HG02623 (cell line): ENCODE data around the gene DUOXA2.

Source experiments
- ATAC-seq: cut with Tn5 transposase; IDR thresholded peaks from one replicate; pipeline ENCODE4 v1.9.1; 2021; ENCODE audit warnings: moderate library complexity; ENCODE audit not compliant: unreplicated experiment

Gene DUOXA2

DNA sequence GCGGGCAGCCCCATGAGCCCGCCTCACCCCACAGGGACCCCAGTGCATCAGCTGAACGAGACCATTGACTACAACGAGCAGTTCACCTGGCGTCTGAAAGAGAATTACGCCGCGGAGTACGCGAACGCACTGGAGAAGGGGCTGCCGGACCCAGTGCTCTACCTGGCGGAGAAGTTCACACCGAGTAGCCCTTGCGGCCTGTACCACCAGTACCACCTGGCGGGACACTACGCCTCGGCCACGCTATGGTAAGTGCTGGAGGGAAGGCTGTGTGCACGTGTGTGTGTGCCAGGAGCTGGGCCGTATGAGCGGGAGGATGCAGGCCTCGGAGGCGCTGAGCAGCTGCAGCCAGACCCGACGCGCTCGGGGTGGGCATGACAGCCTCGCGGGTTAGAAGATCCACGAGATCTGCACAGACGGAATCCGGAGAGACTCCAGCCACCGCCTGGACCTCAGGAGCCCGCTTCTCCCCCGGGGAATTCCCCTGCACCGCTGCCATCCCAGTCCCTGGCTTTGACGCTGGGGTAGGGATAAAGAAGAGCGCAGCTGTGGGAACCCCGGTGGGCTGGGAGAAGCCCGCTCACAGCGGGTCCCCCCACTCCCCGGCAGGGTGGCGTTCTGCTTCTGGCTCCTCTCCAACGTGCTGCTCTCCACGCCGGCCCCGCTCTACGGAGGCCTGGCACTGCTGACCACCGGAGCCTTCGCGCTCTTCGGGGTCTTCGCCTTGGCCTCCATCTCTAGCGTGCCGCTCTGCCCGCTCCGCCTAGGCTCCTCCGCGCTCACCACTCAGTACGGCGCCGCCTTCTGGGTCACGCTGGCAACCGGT is 2.6 kb downstream of the DUOXA2 start:
- ATAC-seq, result no peak

DNA sequence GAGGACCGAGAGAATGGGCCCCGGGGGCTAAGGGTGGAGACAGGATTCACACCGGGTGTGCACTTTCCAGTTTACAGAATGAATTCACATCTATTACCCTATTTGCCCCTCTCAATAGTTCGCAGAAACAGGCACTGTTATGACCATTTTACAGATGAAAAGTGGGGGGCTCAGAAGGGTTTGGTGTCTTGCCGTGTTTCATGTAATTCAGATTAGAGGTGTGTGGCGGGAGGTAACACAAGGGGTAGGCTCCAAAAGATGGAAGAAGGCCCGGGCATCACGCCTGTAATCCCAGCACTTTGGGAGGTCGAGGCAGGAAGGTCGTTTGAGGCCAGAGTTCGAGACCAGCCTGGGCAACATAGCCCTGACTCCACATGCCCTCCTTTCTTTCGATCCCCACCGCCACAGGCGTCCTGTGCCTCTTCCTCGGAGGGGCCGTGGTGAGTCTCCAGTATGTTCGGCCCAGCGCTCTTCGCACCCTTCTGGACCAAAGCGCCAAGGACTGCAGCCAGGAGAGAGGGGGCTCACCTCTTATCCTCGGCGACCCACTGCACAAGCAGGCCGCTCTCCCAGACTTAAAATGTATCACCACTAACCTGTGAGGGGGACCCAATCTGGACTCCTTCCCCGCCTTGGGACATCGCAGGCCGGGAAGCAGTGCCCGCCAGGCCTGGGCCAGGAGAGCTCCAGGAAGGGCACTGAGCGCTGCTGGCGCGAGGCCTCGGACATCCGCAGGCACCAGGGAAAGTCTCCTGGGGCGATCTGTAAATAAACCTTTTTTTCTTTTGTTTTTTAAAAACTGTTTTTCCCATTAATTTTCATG is 3.4 kb downstream of the DUOXA2 start:
- peak; percentile 7 for ATAC-seq

- ATAC-seq, result peak; percentile 96
Measured at GRCh38 chr15:45118131-45118588, 4.0 kb downstream of the DUOXA2 start.

DNA sequence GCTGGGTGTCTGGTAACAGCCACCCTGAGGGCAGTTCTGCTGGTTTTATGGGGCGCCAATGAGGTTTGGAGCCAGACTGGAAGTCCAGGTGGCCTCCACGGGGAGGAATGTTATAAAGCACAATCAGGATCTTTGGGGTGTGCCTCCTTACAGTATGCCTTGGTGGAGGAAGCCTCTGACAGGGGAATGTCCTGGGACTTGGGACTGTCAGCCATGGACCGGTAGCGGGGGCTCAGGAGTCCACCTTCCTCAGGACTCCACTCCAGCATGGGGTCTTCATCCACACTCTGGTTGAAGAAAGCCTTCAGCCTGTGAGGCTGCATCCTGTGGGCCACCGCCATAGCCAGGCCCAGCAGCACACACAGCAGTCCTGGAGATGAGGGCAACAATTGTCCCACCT is 4.9 kb downstream of the DUOXA2 start:
- no peak for ATAC-seq

- no peak for ATAC-seq
Measured at GRCh38 chr15:45120081-45120972, 6.2 kb downstream of the DUOXA2 start.

DNA sequence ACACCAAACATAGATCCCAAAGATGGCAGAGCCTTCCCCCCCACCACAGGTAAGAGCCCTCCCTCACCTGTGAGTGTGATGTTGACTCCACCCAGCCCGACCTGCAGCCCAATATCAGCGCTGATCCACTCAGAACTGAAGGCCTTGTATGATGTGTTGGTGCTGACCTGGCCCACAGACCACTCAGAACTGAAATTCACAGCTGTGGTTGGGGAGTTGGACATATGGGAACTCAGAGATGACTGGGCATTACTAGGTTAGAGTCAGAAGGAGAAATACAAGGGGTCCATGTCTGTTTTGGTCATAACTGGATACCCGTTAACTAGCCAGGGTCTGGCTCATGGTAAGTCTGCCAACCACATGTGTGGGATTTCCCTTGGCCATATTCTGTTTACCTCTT is 6.9 kb downstream of the DUOXA2 start:
- ATAC-seq, result no peak

DNA sequence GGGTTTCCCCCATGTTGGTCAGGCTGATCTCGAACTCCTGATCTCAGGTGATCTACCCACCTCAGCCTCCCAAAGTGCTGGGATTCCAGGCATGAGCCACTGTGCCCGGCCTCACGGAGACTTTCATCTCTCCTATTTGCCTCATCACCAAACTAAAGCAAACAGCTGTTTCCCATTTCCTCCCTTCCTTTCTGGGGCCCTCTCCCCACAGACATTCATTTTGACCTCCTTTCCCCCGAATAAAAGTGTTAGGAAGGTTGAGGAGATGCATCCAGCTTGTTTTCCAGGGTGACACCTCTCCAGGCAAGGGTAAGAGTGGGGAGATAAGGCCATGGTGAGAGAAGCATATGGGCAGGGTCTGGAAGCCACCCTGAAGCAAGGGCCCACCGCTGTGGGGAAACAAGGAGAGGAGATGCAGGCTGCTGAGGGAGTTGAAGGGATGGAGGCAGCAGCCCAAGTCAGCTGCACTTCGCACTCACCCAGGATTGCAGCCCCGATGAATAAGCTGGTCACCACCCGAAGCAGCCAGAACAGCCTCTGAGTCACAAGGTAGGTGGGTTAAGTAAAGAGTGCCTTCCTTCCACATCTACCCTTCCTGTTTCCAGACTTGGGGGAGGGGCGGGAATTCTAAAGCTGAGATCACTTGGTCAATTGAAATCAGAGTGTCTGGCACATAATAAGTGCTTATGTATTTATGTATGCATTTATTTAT is 7.7 kb downstream of the DUOXA2 start:
- no peak for ATAC-seq

- ATAC-seq, result no peak
Measured at GRCh38 chr15:45122719-45123118, 8.6 kb downstream of the DUOXA2 start.

DNA sequence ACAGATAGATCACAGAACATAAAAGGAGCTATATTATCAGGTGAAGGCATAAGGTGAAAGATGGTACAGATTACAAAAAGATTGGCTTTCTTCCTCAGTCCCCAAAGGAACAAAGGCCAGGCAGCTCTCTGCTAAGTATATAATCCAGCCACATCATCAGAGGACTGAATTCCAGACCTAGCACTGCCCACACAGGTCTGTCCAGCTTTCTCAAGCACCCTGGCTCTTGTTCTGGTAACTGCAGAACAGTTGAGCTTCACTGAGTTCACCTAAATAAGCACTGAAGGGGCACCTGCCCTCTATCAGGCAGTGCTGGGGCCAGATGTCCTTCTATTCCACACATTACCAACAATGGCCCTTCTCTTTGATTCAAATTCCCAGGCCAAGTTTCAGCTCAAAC is 9.3 kb downstream of the DUOXA2 start:
- no peak for ATAC-seq

GRCh38 chr15:45126535-45127158 is 12.5 kb downstream of the DUOXA2 start:
- no peak for ATAC-seq

DNA sequence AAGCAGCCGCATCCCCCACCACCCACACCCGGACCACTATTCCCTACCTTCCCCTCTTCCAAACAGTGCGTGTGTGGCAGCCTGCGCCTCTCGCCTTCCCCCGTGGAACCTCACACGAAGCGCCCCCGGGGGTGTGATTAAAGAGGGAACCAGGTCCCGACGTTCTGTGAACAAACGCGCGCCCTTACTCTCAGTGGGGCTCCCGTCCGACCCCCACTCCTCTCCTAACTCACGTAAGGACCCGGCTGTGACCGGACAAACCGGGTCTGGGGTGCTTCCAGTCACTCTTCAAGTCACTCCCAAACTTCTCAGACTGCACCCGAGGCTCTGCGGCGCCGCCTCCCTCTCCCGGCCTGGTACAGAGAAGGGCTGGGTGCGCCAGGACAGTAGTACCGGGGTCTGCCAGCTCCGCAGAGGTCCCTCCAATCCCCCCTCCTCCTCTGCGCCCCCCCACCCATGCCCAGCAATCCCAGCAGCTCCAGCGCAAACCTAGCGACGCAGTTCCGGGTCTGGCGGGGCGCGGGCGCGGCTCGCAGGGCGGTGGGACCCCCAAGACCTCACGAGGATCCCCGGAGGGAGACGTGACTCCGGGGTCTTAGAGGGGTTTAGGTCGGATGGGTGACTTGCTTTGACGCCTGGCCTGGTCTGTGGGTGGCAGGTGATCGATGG is 15.0 kb downstream of the DUOXA2 start:
- ATAC-seq, result no peak

DNA sequence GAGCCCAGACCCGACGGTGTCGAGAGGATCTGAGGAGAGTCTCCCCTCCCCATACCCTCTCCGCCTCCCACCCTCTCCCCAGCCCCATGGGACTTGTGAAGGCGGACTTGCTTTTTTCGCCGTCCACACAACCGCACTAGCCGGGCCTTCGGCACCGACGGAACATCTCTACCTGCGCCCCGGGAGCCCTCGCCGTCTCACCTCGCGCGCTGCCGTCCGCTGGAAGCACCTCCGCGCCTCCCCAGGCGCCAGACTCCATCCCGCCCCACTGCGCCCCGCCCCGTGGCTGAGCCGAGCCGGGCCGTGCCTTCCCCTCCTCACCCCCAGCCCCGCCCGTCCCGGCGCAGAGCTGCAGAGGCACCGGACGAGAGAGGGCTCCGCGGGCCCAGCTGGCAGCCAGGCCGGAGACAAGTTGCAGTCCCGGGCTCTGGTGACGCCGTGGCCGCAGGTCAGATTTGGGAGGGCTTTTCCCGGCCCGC is 15.6 kb downstream of the DUOXA2 start, which contains the start of the genes DUOX1 and DUOXA1:
DUOX1 (plus strand) TSS at position 344 of the 479 bp plus-strand sequence. CDS start 1,973 bp downstream, outside the sequence.
DUOXA1 (minus strand) TSS at position 229 of the 479 bp plus-strand sequence. CDS start 6,865 bp downstream, outside the sequence.
- no peak for ATAC-seq

GRCh38 chr15:45130291-45131000 is 16.3 kb downstream of the DUOXA2 start:
- ATAC-seq, result no peak

GRCh38 chr15:45131510-45131909 is 17.4 kb downstream of the DUOXA2 start:
- ATAC-seq, result no peak

GRCh38 chr15:45132844-45133560 is 18.9 kb downstream of the DUOXA2 start:
- ATAC-seq, result no peak

GRCh38 chr15:45133561-45133920 is 19.4 kb downstream of the DUOXA2 start:
- ATAC-seq, result no peak

GRCh38 chr15:45134046-45134445 is 19.9 kb downstream of the DUOXA2 start:
- no peak for ATAC-seq
